ENCODE measurements around the gene NEK4. TPM values are rescaled to one million over a fixed set of nuclear protein-coding genes. Genes with fewer than 3 reads are reported as not detected.

The NEK4 gene
- total and polyA plus RNA-seq, 7 donors = 4.7 to 22.2 (median 15.3) TPM

- no peak for ATAC-seq
These were observed 107.6 kb downstream of the NEK4 start for GRCh38 chr3:52663098-52663497.

GRCh38 chr3:52660046-52660445 lies 110.7 kb downstream of the NEK4 start:
- Histone ChIP-seq H3K4me3 (no peak overlapping the region), H3K27ac (no peak overlapping the region), H3K9me3 (no peaks in the 10 kb centered on the region), H3K27me3 (ENCODE audit: insufficient read depth in 3 of 3, low read length in 2 of 3) (no peaks in the 10 kb centered on the region), H3K4me1 (no peaks in the 10 kb centered on the region), H3K36me3 (ENCODE audit: insufficient read depth in 1 of 2, low read depth in 1 of 2) (peaks cover 3 to 97% of the 10 kb centered on the region in 2 donors)
- DNase-seq = no peak
- intact Hi-C loops (cut with DNase I) = loop anchor here in 1 of 2 donors (5.0 kb wide), 1 partner anchor 33 kb away; no protein-coding TSS in a partner anchor
- TF ChIP-seq CTCF (IDR thresholded peaks at IDR 0.05) = no peak
- 54 to 92% (median 60%) methylated on average over 3 of the region's 3 CpGs for WGBS, 3 donors
- no peak for ATAC-seq

More at GRCh38 chr3:52663098-52663497, 107.6 kb downstream of the NEK4 start:
- no peak for DNase-seq
- no peaks in the 10 kb centered on the region for H3K4me1 ChIP-seq
- WGBS, 3 donors = 92 to 95% (median 93%) methylated on average over 3 of the region's 3 CpGs
- no peak for TF ChIP-seq CTCF (IDR thresholded peaks at IDR 0.05)
- no peak overlapping the region for H3K4me3 ChIP-seq
- H3K36me3 ChIP-seq (ENCODE audit: insufficient read depth in 1 of 2, low read depth in 1 of 2) = peaks cover 3 to 97% of the 10 kb centered on the region in 2 donors
- H3K27me3 ChIP-seq (ENCODE audit: insufficient read depth in 3 of 3, low read length in 2 of 3) = no peaks in the 10 kb centered on the region
- intact Hi-C loops (cut with DNase I) = loop anchor here in 1 of 2 donors (5.0 kb wide), 1 partner anchor 36 kb away; no protein-coding TSS in a partner anchor
- H3K9me3 ChIP-seq = no peaks in the 10 kb centered on the region
- H3K27ac ChIP-seq = no peak overlapping the region

Other genes starting within 250 kb of the NEK4 start
- gene NT5DC2, start 237.1 kb downstream of the NEK4 start, total RNA-seq = 10 to 100 TPM in 2 of 4 donors, 1 to 10 TPM in 2; 6.8 to 13.7 (median 10.4) TPM
- gene NT5DC2, start 237.1 kb downstream of the NEK4 start, polyA plus RNA-seq = 10 to 100 TPM in 2 of 3 donors, 1 to 10 TPM in 1; 8.8 to 10.5 (median 10.3) TPM
- 10 to 100 TPM; 29.5 to 32.7 (median 31.0) TPM for gene UQCC5, start 234.3 kb downstream of the NEK4 start, total RNA-seq
- gene UQCC5, start 234.3 kb downstream of the NEK4 start, polyA plus RNA-seq = 10 to 100 TPM; 34.4 to 95.4 (median 67.9) TPM
- gene PBRM1, start 85.0 kb downstream of the NEK4 start, total RNA-seq = 10 to 100 TPM; 38.0 to 46.7 (median 39.9) TPM
- 10 to 100 TPM in 2 of 3 donors, 1 to 10 TPM in 1; 7.5 to 21.9 (median 12.1) TPM for gene PBRM1, start 85.0 kb downstream of the NEK4 start, polyA plus RNA-seq
- 100 to 1,000 TPM in 1 of 4 donors, 10 to 100 TPM in 3; 47.3 to 109 (median 67.9) TPM for gene GNL3, start 84.9 kb downstream of the NEK4 start, total RNA-seq
- gene GNL3, start 84.9 kb downstream of the NEK4 start, polyA plus RNA-seq = 100 to 1,000 TPM in 2 of 3 donors, 10 to 100 TPM in 1; 80.6 to 145 (median 135) TPM
- gene GLT8D1, start 65.1 kb downstream of the NEK4 start, total RNA-seq = 10 to 100 TPM; 12.0 to 20.5 (median 19.8) TPM
- gene GLT8D1, start 65.1 kb downstream of the NEK4 start, polyA plus RNA-seq = 10 to 100 TPM; 16.6 to 40.1 (median 22.2) TPM
- gene SPCS1, start 64.8 kb downstream of the NEK4 start, total RNA-seq = 10 to 100 TPM; 55.7 to 85.6 (median 75.3) TPM
- gene SPCS1, start 64.8 kb downstream of the NEK4 start, polyA plus RNA-seq = 100 to 1,000 TPM; 108 to 133 (median 116) TPM
- gene ITIH1, start 6.7 kb upstream of the NEK4 start, total RNA-seq = not detected
- under 1 TPM in 1 of 3 donors, not detected in 2; 0.03 TPM for gene ITIH1, start 6.7 kb upstream of the NEK4 start, polyA plus RNA-seq
- under 1 TPM in 2 of 4 donors, not detected in 2; 0.25 to 0.77 TPM for gene ITIH3, start 23.9 kb upstream of the NEK4 start, total RNA-seq
- gene ITIH3, start 23.9 kb upstream of the NEK4 start, polyA plus RNA-seq = under 1 TPM; 0.18 to 0.39 (median 0.29) TPM
- 10 to 100 TPM; 13.1 to 90.8 (median 38.8) TPM for gene ITIH4, start 59.7 kb upstream of the NEK4 start, total RNA-seq
- gene ITIH4, start 59.7 kb upstream of the NEK4 start, polyA plus RNA-seq = 10 to 100 TPM in 1 of 3 donors, 1 to 10 TPM in 2; 1.3 to 29.2 (median 7.4) TPM
- 1,000 to 10,000 TPM in 2 of 4 donors, 100 to 1,000 TPM in 2; 138 to 1,165 (median 841) TPM for gene MUSTN1, start 64.1 kb upstream of the NEK4 start, total RNA-seq
- 1,000 to 10,000 TPM in 1 of 3 donors, 100 to 1,000 TPM in 1, 10 to 100 TPM in 1; 91.1 to 1,241 (median 578) TPM for gene MUSTN1, start 64.1 kb upstream of the NEK4 start, polyA plus RNA-seq
- 10 to 100 TPM in 3 of 4 donors, 1 to 10 TPM in 1; 7.1 to 12.9 (median 11.3) TPM for gene STIMATE, start 126.6 kb upstream of the NEK4 start, total RNA-seq
- gene STIMATE, start 126.6 kb upstream of the NEK4 start, polyA plus RNA-seq = 10 to 100 TPM in 1 of 3 donors, 1 to 10 TPM in 2; 3.5 to 22.3 (median 5.6) TPM